ENCODE measurements around the gene SRBD1.

DNA sequence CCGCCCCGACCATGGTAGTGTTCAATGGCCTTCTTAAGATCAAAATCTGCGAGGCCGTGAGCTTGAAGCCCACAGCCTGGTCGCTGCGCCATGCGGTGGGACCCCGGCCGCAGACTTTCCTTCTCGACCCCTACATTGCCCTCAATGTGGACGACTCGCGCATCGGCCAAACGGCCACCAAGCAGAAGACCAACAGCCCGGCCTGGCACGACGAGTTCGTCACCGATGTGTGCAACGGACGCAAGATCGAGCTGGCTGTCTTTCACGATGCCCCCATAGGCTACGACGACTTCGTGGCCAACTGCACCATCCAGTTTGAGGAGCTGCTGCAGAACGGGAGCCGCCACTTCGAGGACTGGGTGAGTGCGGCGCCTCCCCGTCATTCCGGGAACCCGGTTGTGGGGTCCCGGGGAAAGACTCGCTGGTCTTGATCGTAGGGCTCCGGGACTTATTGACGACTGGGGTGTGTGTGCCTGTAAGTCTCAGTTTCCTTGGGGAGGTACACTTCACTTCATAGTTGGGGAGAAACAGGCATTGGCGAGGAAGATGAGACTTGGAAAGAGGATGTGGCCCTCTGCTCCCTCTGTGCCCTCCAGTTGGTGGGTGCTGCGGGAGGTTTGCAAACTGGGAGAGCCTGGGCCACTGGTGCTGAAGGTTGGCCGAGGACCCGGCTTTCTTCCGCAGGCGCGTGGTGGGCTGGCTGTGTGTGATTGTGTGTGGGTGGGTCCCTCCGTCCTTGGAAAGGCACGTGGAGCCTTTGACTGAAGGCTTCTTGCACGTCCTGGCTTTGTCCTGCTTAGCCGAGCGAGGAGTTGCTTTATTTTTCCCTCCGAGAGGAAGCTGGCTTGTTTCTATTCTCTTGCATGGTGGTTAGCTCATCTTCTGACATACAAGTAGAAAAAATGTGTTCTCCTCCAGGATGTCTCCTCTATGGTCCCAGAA lies 41.3 kb upstream of the SRBD1 start:
- TF ChIP-seq, protein P1, sequence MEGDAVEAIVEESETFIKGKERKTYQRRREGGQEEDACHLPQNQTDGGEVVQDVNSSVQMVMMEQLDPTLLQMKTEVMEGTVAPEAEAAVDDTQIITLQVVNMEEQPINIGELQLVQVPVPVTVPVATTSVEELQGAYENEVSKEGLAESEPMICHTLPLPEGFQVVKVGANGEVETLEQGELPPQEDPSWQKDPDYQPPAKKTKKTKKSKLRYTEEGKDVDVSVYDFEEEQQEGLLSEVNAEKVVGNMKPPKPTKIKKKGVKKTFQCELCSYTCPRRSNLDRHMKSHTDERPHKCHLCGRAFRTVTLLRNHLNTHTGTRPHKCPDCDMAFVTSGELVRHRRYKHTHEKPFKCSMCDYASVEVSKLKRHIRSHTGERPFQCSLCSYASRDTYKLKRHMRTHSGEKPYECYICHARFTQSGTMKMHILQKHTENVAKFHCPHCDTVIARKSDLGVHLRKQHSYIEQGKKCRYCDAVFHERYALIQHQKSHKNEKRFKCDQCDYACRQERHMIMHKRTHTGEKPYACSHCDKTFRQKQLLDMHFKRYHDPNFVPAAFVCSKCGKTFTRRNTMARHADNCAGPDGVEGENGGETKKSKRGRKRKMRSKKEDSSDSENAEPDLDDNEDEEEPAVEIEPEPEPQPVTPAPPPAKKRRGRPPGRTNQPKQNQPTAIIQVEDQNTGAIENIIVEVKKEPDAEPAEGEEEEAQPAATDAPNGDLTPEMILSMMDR (conservative IDR thresholded peaks at IDR 0.05 in 1 of 2, IDR thresholded peaks at IDR 0.05 in 1 of 2; ENCODE audit: low read depth in 1 of 2, low read length in 2 of 2): no peak
- no peak for TF ChIP-seq EZH2 (IDR thresholded peaks at IDR 0.05; ENCODE audit: low read length, missing control alignments)

Data from fibroblast of lung (primary cell).